H1 (cell line): ENCODE data around the gene ADAMTS6. TPM values are rescaled to one million over a fixed set of nuclear protein-coding genes. Genes with fewer than 3 reads are reported as not detected.

ENCODE experiments used
- CTCF ChIA-PET: fragments of 300-600 bp; sonication (Branson Sonifier 250); formaldehyde crosslinking; loops from one replicate; lab custom pipeline; 2021; ENCODE audit not compliant: partially characterized antibody; lab: Charles Lee
- POLR2A ChIA-PET: fragments of 300-600 bp; sonication (Branson Sonifier 250); formaldehyde crosslinking; loops from one replicate; lab custom pipeline; 2021; ENCODE audit warnings: inconsistent platforms; ENCODE audit not compliant: partially characterized antibody; lab: Charles Lee
- DNase-seq, 2 experiments: peaks; one replicate each; pipeline versions ENCODE4 v3.0.0 to v3.0.0-alpha.2; 2010 to 2022; ENCODE audit warnings: low spot score in 2 of 2, low read depth in 1 of 2, mixed read lengths in 1 of 2
- FAIRE-seq: peaks from 2 replicates; lab custom pipeline; 2011; peaks lifted over from hg19 to GRCh38; lab: Jason Lieb, UNC
- H2AFZ ChIP-seq: 2 replicates; pipeline ENCODE4 v1.8.1; 2012; ENCODE audit warnings: low read length, inconsistent platforms
- H2AK5ac ChIP-seq: 2 replicates; pipeline ENCODE4 v1.6.1; 2013; ENCODE audit warnings: low read depth, low read length
- H2BK120ac ChIP-seq: replicated peaks from 2 replicates; pipeline ENCODE3; 2013; ENCODE audit warnings: low read depth, low read length, inconsistent platforms
- H2BK12ac ChIP-seq: 2 replicates; pipeline ENCODE4 v1.6.1; 2013; ENCODE audit warnings: low read depth, low read length
- H2BK15ac ChIP-seq: 2 replicates; pipeline ENCODE4 v1.6.1; 2013; ENCODE audit warnings: low read length
- H2BK20ac ChIP-seq: 2 replicates; pipeline ENCODE4 v1.6.1; 2013; ENCODE audit warnings: low read length
- H2BK5ac ChIP-seq: 2 replicates; pipeline ENCODE4 v1.6.1; 2013; ENCODE audit warnings: low read depth, low read length
- H3K14ac ChIP-seq: 2 replicates; pipeline ENCODE4 v1.6.1; 2013; ENCODE audit warnings: inconsistent platforms; ENCODE audit not compliant: insufficient read length
- H3K18ac ChIP-seq: 2 replicates; pipeline ENCODE4 v1.6.1; 2013; ENCODE audit warnings: low read length; ENCODE audit errors: extremely low read depth
- H3K23ac ChIP-seq: 2 replicates; pipeline ENCODE4 v1.6.1; 2013; ENCODE audit warnings: inconsistent platforms; ENCODE audit not compliant: insufficient read length
- H3K23me2 ChIP-seq: 2 replicates; pipeline ENCODE4 v1.6.1; 2013; ENCODE audit warnings: low read depth, low read length
- H3K27ac ChIP-seq: 2 replicates; pipeline ENCODE4 v1.6.1; 2011; ENCODE audit warnings: low read depth, low read length, inconsistent platforms
- H3K27me3 ChIP-seq, 4 experiments: replicated peaks in 1 of 4; 1 replicate in 1 of 4; 2 replicates in 3 of 4; pipeline versions ENCODE4 v1.6.1 to v1.8.1; 2011 to 2013; ENCODE audit warnings: low read length in 3 of 4, mild to moderate bottlenecking in 3 of 4, inconsistent platforms in 2 of 4, mixed read lengths in 2 of 4, moderate library complexity in 1 of 4; ENCODE audit not compliant: control insufficient read depth in 3 of 4, insufficient read depth in 3 of 4; ENCODE audit errors: extremely low read depth in 1 of 4
- H3K36me3 ChIP-seq, 4 experiments: 2 replicates each; pipeline versions ENCODE4 v1.6.1 to v1.8.1; 2011 to 2013; ENCODE audit warnings: mild to moderate bottlenecking in 4 of 4, low read length in 3 of 4, moderate library complexity in 2 of 4, control low read depth in 1 of 4, inconsistent platforms in 1 of 4; ENCODE audit not compliant: insufficient read depth in 4 of 4, control insufficient read depth in 2 of 4
- H3K4ac ChIP-seq: replicated peaks from 2 replicates; pipeline ENCODE3; 2013; ENCODE audit warnings: low read length, low read depth, mixed read lengths, inconsistent platforms; ENCODE audit not compliant: insufficient read length
- H3K4me1 ChIP-seq, 4 experiments: replicated peaks in 1 of 4; 1 replicate in 1 of 4; 2 replicates in 3 of 4; pipeline versions ENCODE4 v1.6.1 to v1.8.1; 2011 to 2013; ENCODE audit warnings: low read length in 3 of 4, inconsistent platforms in 2 of 4, mixed read lengths in 1 of 4; ENCODE audit not compliant: insufficient read depth in 4 of 4, control insufficient read depth in 3 of 4
- H3K4me2 ChIP-seq, 2 experiments: 2 replicates each; pipeline versions ENCODE4 v1.6.1 to v1.8.1; 2011 to 2013; ENCODE audit warnings: low read depth in 2 of 2, low read length in 2 of 2, control low read depth in 1 of 2, inconsistent platforms in 1 of 2, mild to moderate bottlenecking in 1 of 2; ENCODE audit not compliant: insufficient read depth in 1 of 2
- H3K4me3 ChIP-seq, 4 experiments: fragments of 200-600, 300-600 bp in 1 of 4; sonication (generic), shearing (Covaris generic), sonication (Bioruptor Twin) in 1 of 4; 2 replicates each; pipeline versions ENCODE4 v1.5.1 to v1.8.1; 2011 to 2016; ENCODE audit warnings: low read length in 4 of 4, low read depth in 3 of 4, control low read depth in 2 of 4, inconsistent platforms in 2 of 4, mild to moderate bottlenecking in 2 of 4, mixed read lengths in 1 of 4, moderate library complexity in 1 of 4; ENCODE audit not compliant: insufficient read depth in 2 of 4; ENCODE audit errors: extremely low read depth in 1 of 4
- H3K56ac ChIP-seq: replicated peaks from 2 replicates; pipeline ENCODE3; 2013; ENCODE audit warnings: low read depth, mild to moderate bottlenecking, mixed read lengths, low read length, inconsistent platforms; ENCODE audit not compliant: insufficient read length
- H3K79me1 ChIP-seq: 2 replicates; pipeline ENCODE4 v1.6.1; 2013; ENCODE audit warnings: low read depth, low read length, control low read depth
- H3K79me2 ChIP-seq, 2 experiments: 2 replicates each; pipeline versions ENCODE4 v1.6.1 to v1.8.1; 2012 to 2013; ENCODE audit warnings: low read length in 2 of 2, mild to moderate bottlenecking in 2 of 2, inconsistent platforms in 1 of 2; ENCODE audit not compliant: insufficient read depth in 2 of 2, control insufficient read depth in 1 of 2
- H3K9ac ChIP-seq, 4 experiments: replicated peaks in 1 of 4; 1 replicate in 1 of 4; 2 replicates in 3 of 4; pipeline versions ENCODE4 v1.6.1 to v1.8.1; 2011 to 2013; ENCODE audit warnings: low read depth in 3 of 4, low read length in 3 of 4, control low read depth in 2 of 4, mild to moderate bottlenecking in 2 of 4, moderate library complexity in 2 of 4, inconsistent platforms in 1 of 4; ENCODE audit errors: extremely low read depth in 1 of 4
- H3K9me3 ChIP-seq, 2 experiments: 2 replicates each; pipeline versions ENCODE4 v1.6.1 to v1.8.1; 2012 to 2013; ENCODE audit warnings: mild to moderate bottlenecking in 2 of 2, moderate library complexity in 2 of 2, control low read depth in 1 of 2, inconsistent platforms in 1 of 2, low read depth in 1 of 2, low read length in 1 of 2, mixed read lengths in 1 of 2; ENCODE audit not compliant: insufficient read depth in 2 of 2
- H4K20me1 ChIP-seq, 2 experiments: replicated peaks in 1 of 2; 2 replicates each; pipeline versions ENCODE3 to v1.8.1; 2011 to 2013; ENCODE audit warnings: inconsistent platforms in 2 of 2, low read length in 2 of 2, mild to moderate bottlenecking in 1 of 2; ENCODE audit not compliant: insufficient read depth in 2 of 2, control insufficient read depth in 1 of 2
- H4K5ac ChIP-seq: 2 replicates; pipeline ENCODE4 v1.6.1; 2013; ENCODE audit warnings: low read length, low read depth, mixed read lengths, inconsistent platforms; ENCODE audit not compliant: insufficient read length
- H4K8ac ChIP-seq: 2 replicates; pipeline ENCODE4 v1.8.0; 2013; ENCODE audit warnings: mild to moderate bottlenecking, moderate library complexity, low read length, inconsistent platforms; ENCODE audit not compliant: insufficient read depth; ENCODE audit errors: extremely low read depth
- H4K91ac ChIP-seq: replicated peaks from 2 replicates; pipeline ENCODE3; 2013; ENCODE audit warnings: low read length, mixed read lengths, inconsistent platforms; ENCODE audit not compliant: insufficient read length
- ASH2L ChIP-seq: fragments of 200-600, 300-600 bp; sonication (generic); IDR thresholded peaks from one replicate; pipeline ENCODE4 v1.7.1; 2017; ENCODE audit warnings: low read length
- CHD1 ChIP-seq: IDR thresholded peaks from 2 replicates; pipeline ENCODE4 v1.6.1; 2012; ENCODE audit warnings: low read depth, low read length, improper control_type of control experiment
- CREB1 ChIP-seq: IDR thresholded peaks from 2 replicates; pipeline ENCODE4 v1.6.1; 2012; ENCODE audit warnings: inconsistent platforms
- CTCF ChIP-seq, 3 experiments: IDR thresholded peaks; 1 replicate in 2 of 3; 2 replicates in 1 of 3; pipeline versions ENCODE4 v1.5.1 to v1.6.1; 2011; ENCODE audit warnings: low read length in 3 of 3, mild to moderate bottlenecking in 3 of 3, inconsistent platforms in 2 of 3, low read depth in 1 of 3, moderate library complexity in 1 of 3; ENCODE audit not compliant: insufficient read depth in 1 of 3; ENCODE audit errors: control extremely low read depth in 1 of 3
- KDM1A ChIP-seq: fragments of 200-600, 300-600 bp; sonication (generic); IDR thresholded peaks from 2 replicates; pipeline ENCODE4 v1.7.1; 2016; ENCODE audit warnings: mild to moderate bottlenecking, low read length, borderline replicate concordance
- KDM5A ChIP-seq: fragments of 200-600 bp; IDR thresholded peaks from 2 replicates; pipeline ENCODE4 v1.7.1; 2012; ENCODE audit warnings: mild to moderate bottlenecking, low read length, inconsistent platforms, mixed read lengths
- NRF1 ChIP-seq: IDR thresholded peaks from 2 replicates; pipeline ENCODE4 v1.6.1; 2011; ENCODE audit warnings: mild to moderate bottlenecking, low read depth, low read length, improper control_type of control experiment
- POLR2A ChIP-seq, 2 experiments: IDR thresholded peaks; 1 replicate in 1 of 2; 2 replicates in 1 of 2; pipeline ENCODE4 v1.6.1; 2011; ENCODE audit warnings: low read depth in 2 of 2, low read length in 2 of 2, mild to moderate bottlenecking in 2 of 2; ENCODE audit errors: control extremely low read depth in 1 of 2
- SAP30 ChIP-seq: fragments of 300-600 bp; sonication (generic); IDR thresholded peaks from 2 replicates; pipeline ENCODE4 v1.7.1; 2012; ENCODE audit warnings: low read length, moderate library complexity, mild to moderate bottlenecking, inconsistent platforms; ENCODE audit not compliant: insufficient read depth, insufficient replicate concordance
- TBP ChIP-seq: IDR thresholded peaks from 2 replicates; pipeline ENCODE4 v1.6.1; 2011; ENCODE audit warnings: low read depth, low read length, improper control_type of control experiment
- TCF12 ChIP-seq: IDR thresholded peaks from 2 replicates; pipeline ENCODE4 v1.6.1; 2011; ENCODE audit warnings: low read depth, mild to moderate bottlenecking, low read length
- USF2 ChIP-seq: IDR thresholded peaks from 2 replicates; pipeline ENCODE4 v1.6.1; 2011; ENCODE audit warnings: low read length, improper control_type of control experiment
- WGBS, 2 experiments: shearing (Covaris generic) in 1 of 2; methylation state at CpG; one replicate each; pipeline versions ENCODE4 v1.1.6 to v1.1.7; 2013 to 2015; ENCODE audit warnings: low lambda C conversion rate in 2 of 2, mixed read lengths in 2 of 2, inconsistent platforms in 1 of 2, low coverage in 1 of 2, missing lambda C conversion rate in 1 of 2; ENCODE audit not compliant: insufficient replicate concordance in 2 of 2, insufficient coverage in 1 of 2, insufficient read length in 1 of 2; ENCODE audit errors: extremely low coverage in 1 of 2, missing lambda C conversion rate in 1 of 2; 5-methylcytosine and 5-hydroxymethylcytosine counted together
- polyA plus RNA-seq, 7 experiments: library from polyadenylated mRNA; depleted of rRNA in 3 of 7; stranded (reverse) in 5 of 7; unstranded in 2 of 7; fragments of >200 nt in 5 of 7; fragments of 200-250 nt in 2 of 7; gene quantifications; 1 replicate in 5 of 7; 2 replicates in 1 of 7; 4 replicates in 1 of 7; pipeline versions ENCODE4 v1.2.1 to v1.2.3, GENCODE V29; 2011 to 2013; ENCODE audit warnings: missing spikeins in 2 of 7, mixed read lengths in 2 of 7
- total RNA-seq: library from RNA; stranded (reverse); fragmentation: NEBNext Ultra II Directional; extraction: Animal tissue kit (Norgen Biotek cat#: 25700); gene quantifications from 2 replicates; pipeline ENCODE4 v1.2.1, GENCODE V29; 2021

ADAMTS6 gene
- total and polyA plus RNA-seq, 2 of the 8 experiments (the other 6 are each of a cell fraction or from before 2014, with no cell fraction given): 0.74 to 2.4 TPM

- no peak overlapping the region for H2BK5ac ChIP-seq
- no peak overlapping the region for H3K23ac ChIP-seq
- H2AK5ac ChIP-seq: no peak overlapping the region
- H3K18ac ChIP-seq: no peak overlapping the region
- H3K56ac ChIP-seq: no peak overlapping the region
- H3K27ac ChIP-seq: no peak overlapping the region
- no peaks in the 10 kb centered on the region for H3K79me2 ChIP-seq
- H4K20me1 ChIP-seq: no peaks in the 10 kb centered on the region
- H2BK15ac ChIP-seq: no peak overlapping the region
- H3K23me2 ChIP-seq: no peaks in the 10 kb centered on the region
- H3K4ac ChIP-seq: no peak overlapping the region
- CTCF ChIA-PET: interaction anchor here (0.7 kb wide), 1 partner anchor 13 kb away, joined by 5 read pairs; no protein-coding TSS in a partner anchor
- no peak overlapping the region for H4K8ac ChIP-seq
- H4K91ac ChIP-seq: no peak overlapping the region
- FAIRE-seq (no peak), DNase-seq (no peak)
- POLR2A ChIA-PET: no interaction called here
- no peak overlapping the region for H4K5ac ChIP-seq
- no peak overlapping the region for H3K14ac ChIP-seq
- H3K4me2 ChIP-seq: no peak overlapping the region
- no peak overlapping the region for H2AFZ ChIP-seq
- no peak overlapping the region for H3K9ac ChIP-seq
- peaks cover 0 to 2% (median 1%) of the 10 kb centered on the region in 4 experiments; a peak in 2 of 7 replicates for H3K4me1 ChIP-seq
- no peak overlapping the region for H2BK12ac ChIP-seq
- H3K36me3 ChIP-seq: no peaks in the 10 kb centered on the region
- no peaks in the 10 kb centered on the region for H3K27me3 ChIP-seq
- WGBS, 2 experiments: 84% methylated on average over 5 of the region's 5 CpGs; no CpG with 5 or more reads in 1 of the 2 experiments
- H3K4me3 ChIP-seq: no peak overlapping the region
- H2BK120ac ChIP-seq: no peak overlapping the region
- H2BK20ac ChIP-seq: no peak overlapping the region
- H3K79me1 ChIP-seq: no peaks in the 10 kb centered on the region
- H3K9me3 ChIP-seq: no peaks in the 10 kb centered on the region
- TF ChIP-seq ASH2L (no peak), TBP (no peak), CTCF (IDR thresholded peaks at IDR 0.05; ENCODE audit: control extremely low read depth in 1 of 3, insufficient read depth in 1 of 3, low read depth in 1 of 3, low read length in 3 of 3) (no peak), NRF1 (no peak), SAP30 (no peak), CHD1 (no peak), USF2 (no peak), TCF12 (no peak), POLR2A (IDR thresholded peaks at IDR 0.05; ENCODE audit: control extremely low read depth in 1 of 2, low read depth in 2 of 2, low read length in 2 of 2) (no peak), CREB1 (no peak), KDM1A (no peak), KDM5A (no peak)
Measured at GRCh38 chr5:65359981-65360380, 121.7 kb downstream of the ADAMTS6 start.
